ENCODE data around the gene OR52K1. TPM values are rescaled to one million over a fixed set of nuclear protein-coding genes. Genes with fewer than 3 reads are reported as not detected.
"Not testable (repeated sequence)": the region's sequence is repeated elsewhere in the genome, so short reads cannot be mapped to it uniquely, and the experiment has no call there.

OR52K1 gene
- 0.06 TPM for total RNA-seq

DNA sequence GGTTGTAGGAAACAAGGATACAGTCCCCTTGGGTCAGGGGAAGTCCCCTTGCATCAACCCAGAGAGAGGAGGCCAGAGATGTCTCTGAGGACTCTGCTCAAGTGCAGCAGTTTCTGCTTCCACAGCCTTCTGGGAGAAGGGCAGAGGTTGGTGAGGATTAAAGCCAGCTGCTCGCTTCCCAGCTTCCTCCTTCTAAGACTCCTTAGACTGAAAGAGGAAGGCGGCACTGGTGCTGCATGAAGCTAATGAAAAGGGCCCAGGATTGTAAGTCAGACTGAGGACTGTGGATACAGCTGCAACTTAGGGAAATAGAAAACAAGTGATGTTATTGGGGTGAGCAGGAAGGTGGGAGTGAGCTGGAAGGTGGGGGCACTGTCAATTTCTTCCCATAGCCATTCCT, at the start of gene OR52K1:
Gene OR52K1, plus strand, starts transcription at position 202 of the 400 bp plus-strand sequence. CDS start 6,255 bp downstream, outside the sequence.
- DNase-seq (ENCODE audit: low spot score): no peak

DNA sequence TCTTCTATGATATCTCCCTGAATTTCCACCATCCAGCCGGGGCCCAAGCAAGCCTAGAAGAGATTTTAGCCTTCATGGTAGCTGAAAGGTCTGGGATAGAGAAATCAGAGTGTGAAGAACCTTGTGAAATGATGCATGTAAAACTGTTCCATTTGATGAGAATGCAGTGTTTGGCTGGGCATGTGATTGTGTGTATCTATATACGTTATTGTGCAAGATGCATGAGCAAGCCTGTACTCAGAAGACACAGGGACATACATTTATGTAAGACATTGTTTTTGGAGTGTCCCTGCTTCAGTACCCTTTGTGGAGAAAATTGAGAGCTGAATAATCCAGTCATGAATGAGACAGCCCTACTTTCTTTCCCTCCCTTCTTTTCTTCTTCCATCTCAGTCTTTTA, 48.6 kb upstream of the OR52K1 start:
- DNase-seq (ENCODE audit: low spot score): no peak

DNA sequence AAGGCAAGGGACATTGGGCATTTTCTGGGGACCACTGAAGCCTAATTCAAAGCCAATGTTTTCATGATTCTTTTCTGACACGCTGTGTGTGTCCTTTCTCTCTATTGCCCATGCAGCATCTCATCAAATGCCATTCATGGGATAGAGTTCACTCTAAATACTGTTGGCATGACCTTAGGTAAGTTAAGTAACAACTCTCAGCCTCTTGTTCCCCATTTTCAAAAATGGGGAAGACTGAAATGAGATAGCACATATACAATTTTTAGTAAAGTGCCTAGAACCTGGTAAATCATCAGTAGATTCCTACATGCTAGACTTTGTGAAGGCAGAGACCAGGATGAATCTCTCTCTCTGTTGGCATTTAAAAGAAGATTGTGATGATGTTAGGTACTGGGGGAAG, 46.0 kb upstream of the OR52K1 start:
- DNase-seq (ENCODE audit: low spot score): no peak

DNA sequence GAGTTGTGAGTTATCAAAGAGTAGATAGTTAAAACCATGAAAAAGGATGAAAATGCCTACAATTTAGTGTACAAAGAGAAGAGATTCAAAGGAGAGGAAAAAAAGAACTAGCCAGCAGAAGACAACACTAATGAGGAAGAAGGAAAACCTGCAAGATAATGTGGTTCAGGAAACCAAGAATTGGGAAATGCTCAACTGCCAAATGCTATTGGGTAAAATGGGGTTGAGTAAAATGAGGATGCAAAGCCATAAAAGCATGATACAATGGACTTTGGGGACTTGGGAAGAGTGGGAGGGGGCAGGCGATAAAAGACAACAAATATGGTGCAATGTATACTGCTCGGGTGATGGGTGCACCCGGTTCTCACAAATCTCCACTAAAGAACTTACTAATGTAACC, 40.9 kb upstream of the OR52K1 start:
- no peak for DNase-seq (ENCODE audit: low spot score)

DNA sequence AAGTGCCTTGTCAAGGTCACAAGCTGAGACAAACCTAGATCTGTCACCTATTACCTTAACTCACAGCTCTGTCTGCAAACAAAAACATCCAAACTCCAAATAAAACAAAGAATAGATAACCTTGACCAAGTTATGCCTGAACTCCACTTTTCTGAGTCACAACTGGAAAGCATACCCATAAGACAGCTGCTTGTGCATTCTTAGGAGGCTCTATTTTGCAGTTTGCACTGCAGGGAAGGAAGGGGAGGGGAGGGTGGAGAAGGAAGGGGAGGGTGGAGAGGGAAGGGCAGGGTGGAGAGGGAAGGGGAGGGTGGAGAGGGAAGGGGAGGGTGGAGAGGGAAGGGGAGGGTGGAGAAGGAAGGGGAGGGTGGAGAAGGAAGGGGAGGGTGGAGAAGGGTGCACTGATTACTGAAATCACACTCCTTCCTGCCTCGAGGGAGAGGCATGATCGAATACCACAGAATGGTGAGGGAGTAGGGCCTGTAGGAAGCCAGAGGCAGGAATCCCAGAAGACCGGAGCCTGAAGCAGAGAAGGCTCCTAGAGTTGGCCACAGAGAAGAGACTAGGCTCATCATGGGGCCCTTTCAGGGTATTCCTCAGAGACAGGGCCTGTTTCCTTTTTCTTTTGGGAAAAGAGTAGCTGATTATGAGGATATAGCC, 39.1 kb upstream of the OR52K1 start:
- DNase-seq (ENCODE audit: low spot score): no peak

DNA sequence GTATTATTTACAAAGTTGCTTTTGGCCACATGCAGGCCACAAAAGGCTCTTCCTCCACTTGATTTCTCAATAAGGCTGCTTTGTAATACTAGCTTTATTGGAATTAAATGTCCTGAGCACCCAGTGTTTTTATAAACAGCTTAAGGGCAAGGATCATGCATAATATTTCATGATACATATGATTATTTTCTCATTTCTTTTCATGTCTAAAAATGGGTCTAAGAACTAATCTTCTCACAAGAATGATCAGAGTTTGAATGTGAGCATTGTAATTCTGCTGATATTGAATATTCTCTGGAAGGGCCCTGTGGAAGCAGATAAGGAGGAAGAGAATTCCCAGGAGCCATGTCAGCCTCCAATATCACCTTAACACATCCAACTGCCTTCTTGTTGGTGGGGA, 33.5 kb upstream of the OR52K1 start, which contains the start of gene OR52K2:
Gene OR52K2, plus strand, starts transcription at position 301 of the 400 bp plus-strand sequence. Its CDS starts 45 bp downstream, at position 346.
- DNase-seq (ENCODE audit: low spot score): no peak

DNA sequence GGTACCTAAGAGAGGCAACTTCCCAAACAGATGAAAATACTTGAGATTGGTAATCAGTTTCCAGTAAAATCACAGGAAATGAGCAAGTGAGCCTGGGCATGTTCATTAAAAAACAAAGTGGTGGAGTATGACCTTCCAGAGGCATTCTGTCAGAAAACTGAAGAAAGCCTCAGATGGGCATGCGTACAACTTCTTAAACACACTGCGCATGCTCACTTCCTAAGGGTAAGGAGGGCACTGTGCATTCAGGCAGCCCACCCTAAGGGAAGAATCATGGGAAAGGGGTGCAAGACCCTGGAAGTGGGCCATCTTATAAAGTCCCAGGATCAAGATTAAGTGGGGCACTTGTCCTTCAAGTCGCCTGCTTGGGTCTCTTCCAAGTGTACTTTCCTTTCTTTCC, 29.3 kb upstream of the OR52K1 start:
- no peak for DNase-seq (ENCODE audit: low spot score)

DNA sequence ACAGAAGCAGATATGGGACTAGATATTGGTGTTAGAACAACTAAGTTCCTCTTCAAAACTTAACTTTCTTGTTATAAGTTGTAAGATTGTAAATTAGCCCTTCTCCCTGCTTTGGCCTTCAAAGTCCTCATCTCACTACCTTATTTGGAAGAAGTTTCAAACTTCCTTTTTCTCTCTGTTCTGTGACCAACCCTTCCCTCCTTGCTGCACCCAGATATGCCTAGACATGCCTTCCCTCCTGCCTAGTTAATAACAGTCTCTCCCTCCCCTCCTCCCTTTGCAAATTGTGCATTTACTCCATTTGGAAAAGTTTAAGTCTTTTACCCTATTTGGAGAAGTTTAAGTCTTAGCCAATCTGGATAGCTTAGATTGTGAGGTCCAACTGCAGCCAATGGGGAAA, 28.4 kb upstream of the OR52K1 start:
- DNase-seq (ENCODE audit: low spot score): no peak

DNA sequence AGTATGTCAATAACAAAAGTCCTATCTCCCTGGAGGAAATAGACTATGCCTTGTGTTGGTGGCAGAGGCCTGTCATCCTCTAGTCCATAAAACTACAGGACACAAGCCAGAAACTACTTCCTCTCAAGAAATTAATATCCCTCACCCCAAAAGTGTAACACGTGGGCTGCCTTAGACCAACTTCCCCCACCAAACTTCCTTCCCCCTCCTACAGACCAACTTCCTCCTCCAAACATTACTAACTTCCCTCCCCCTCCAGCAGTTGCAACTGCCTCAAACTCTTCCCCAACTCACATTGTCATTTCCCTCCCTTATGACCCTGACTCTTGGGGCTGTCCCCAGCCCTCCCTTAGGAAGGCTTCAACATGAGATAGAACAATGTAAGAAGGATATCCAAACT, 27.0 kb upstream of the OR52K1 start:
- no peak for DNase-seq (ENCODE audit: low spot score)

DNA sequence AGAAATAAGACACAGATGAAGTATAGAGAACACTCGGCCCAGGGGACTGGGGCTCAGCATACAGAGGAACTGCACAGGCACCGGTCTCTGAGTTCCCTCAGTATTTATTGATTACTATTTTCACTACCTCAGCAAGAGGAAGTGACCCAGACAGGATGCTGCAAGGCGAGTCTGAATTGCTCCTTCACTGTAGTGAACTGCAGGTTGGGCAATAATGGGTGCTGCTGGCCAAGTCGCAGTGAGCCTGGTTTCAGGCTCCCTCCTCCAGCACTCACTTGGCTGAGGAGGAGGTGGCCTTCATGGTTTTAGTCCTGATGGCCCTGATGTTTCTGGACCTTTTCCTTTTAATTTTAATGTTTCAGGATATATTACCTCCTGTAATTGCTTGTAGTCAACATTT, 22.9 kb upstream of the OR52K1 start:
- peak; percentile 59 for DNase-seq (ENCODE audit: low spot score)

DNA sequence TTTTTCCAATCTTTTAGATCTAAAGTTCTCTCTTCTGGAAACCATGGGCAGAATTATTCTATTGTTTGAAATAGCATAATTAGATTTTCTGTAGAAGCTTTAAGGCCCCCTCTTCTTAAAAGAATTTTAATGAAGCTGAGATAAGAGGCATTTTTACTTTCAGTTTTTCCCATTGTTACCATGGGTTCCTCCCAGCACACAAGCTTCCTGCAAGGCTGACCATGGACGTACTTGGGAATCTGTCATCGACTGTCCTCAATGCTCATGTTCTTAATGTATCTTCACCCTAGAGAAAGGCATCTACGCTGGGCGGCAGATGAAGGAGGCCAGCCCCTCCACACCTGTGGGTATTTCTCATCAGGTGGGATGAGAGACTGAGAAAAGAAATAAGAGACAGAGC, 22.3 kb upstream of the OR52K1 start:
- no peak for DNase-seq (ENCODE audit: low spot score)

GRCh38 chr11:4464216-4465159, 18.0 kb upstream of the OR52K1 start:
- DNase-seq (ENCODE audit: low spot score): no peak

GRCh38 chr11:4465407-4465806, 17.0 kb upstream of the OR52K1 start:
- no peak for DNase-seq (ENCODE audit: low spot score)

DNA sequence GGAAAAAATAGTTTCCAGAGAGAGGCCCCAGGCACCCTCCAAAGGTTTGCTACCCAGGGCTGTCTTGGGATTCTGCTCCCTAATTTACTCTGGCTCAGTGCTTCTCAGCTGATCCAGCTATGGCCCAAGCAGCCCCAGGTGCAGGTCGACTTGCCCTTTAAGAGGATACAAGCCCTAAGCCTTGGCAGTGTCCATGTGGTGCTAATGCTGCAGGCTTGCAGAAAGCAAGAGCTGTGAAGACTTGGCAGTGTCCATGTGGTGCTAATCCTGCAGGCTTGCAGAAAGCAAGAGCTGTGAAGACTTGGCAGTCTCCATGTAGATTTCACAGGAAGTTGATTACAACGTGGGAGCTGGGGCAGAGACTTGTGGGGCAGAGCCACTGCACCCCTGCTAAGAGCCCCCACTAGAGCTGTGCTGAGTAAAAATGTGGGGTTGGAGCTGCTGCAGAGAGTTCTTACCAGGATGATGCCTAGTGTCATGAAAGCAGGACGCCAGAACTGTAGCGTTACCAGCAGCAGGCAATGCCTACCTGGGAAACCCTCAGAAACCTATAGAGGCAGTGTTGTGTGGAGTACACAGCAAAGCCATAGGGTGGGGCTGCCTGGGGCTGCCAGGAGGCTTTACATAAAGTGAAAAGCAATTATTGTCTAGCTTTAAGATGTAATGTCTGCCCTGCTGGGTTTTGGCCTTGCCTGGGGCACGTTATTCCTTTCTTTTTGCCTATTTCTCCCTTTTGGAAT, 16.1 kb upstream of the OR52K1 start:
- DNase-seq (ENCODE audit: low spot score): no peak

DNA sequence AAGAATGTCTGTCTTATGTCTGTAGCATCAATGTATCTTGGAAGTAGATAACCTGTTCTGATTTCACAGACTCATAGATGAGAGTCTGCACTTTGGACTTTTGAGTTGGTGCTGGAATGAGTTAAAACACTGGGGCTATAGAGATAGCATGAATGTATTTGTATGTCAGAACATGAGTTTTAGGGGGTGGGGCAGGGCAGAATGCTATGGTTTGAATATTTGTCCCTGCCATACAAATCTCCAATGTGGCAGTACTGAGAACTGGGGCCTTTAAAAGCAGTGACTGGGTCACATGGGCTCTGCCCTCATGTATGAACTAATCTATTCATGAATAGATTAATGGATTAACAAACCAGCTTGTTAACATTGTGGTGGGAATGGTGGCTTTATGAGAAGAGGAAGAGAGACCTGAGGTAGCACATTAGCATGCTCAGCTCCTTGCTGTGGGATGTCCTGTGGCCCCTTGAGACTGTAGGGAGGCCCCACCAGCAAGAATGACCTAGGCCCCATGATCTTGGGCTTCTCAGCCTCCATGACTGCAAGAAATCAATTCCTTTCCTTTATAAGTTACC, 15.5 kb upstream of the OR52K1 start:
- DNase-seq (ENCODE audit: low spot score): no peak

- DNase-seq (ENCODE audit: low spot score): no peak
These were observed 14.4 kb upstream of the OR52K1 start for GRCh38 chr11:4467811-4468606.

- DNase-seq (ENCODE audit: low spot score): no peak
These were observed 2.8 kb upstream of the OR52K1 start for GRCh38 chr11:4479644-4480043.

- no peak for DNase-seq (ENCODE audit: low spot score)
These were observed 1.7 kb upstream of the OR52K1 start for GRCh38 chr11:4480577-4481239.

DNA sequence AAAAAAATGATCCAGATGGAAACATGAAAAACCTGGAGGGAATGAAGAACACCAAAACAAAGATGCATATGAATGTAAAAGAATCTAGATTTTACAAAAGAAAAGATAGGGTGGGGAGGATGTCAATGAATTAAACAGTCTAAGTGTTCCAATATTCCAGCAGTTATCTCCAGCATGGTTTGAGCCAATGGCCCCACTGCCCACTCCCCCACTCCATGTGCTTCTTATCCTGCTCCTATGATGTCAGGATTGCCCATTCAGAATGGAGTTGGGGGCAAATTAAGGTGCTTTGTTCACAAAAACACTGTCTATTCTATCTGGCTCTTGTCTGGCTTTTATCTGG, 1.2 kb upstream of the OR52K1 start:
- no peak for DNase-seq (ENCODE audit: low spot score)

GRCh38 chr11:4484310-4484709, 1.9 kb downstream of the OR52K1 start:
- DNase-seq (ENCODE audit: low spot score): no peak

- not testable (repeated sequence) for DNase-seq (ENCODE audit: low spot score)
These were observed 9.0 kb downstream of the OR52K1 start for GRCh38 chr11:4491405-4491804.

Data from mucosa of gallbladder (tissue), 1 donor.